GM19397 (cell line): ENCODE measurements around the gene TFDP2.

Experiments
- ATAC-seq: cut with Tn5 transposase; IDR thresholded peaks from one replicate; pipeline ENCODE4 v1.9.1; 2021; ENCODE audit warnings: mild to moderate bottlenecking, moderate library complexity; ENCODE audit not compliant: unreplicated experiment

The TFDP2 gene

DNA sequence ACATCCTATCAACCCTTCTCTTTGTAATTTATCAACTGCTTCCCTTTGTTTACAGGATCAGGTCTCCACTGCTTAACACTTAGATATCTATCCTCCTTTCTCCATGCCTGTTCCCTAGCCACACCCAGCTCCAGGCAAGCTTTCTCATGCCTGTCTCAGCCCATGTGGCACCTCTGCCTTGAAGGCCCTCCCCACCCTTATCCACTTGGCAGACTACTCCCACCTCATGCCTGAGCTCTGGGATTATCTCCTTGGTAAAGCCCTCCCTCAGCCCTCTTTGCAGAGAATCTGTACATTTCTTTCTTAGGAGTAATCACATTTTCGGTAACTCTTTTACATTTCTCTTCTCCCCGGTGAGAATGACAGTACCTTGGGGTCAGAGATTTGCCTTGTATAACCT lies 176.9 kb downstream of the TFDP2 start:
- no peak for ATAC-seq

- ATAC-seq = no peak
Measured at GRCh38 chr3:141971571-141971970, 177.8 kb downstream of the TFDP2 start.

- no peak for ATAC-seq
Measured at GRCh38 chr3:141969711-141970110, 179.6 kb downstream of the TFDP2 start.

- no peak for ATAC-seq
Measured at GRCh38 chr3:141965471-141965870, 183.9 kb downstream of the TFDP2 start.

GRCh38 chr3:141963301-141963700 lies 186.0 kb downstream of the TFDP2 start:
- ATAC-seq = no peak

GRCh38 chr3:141960731-141961130 lies 188.6 kb downstream of the TFDP2 start:
- ATAC-seq = no peak

- no peak for ATAC-seq
Measured at GRCh38 chr3:141959589-141960554, 189.5 kb downstream of the TFDP2 start.

- ATAC-seq = no peak
Measured at GRCh38 chr3:141955175-141955574, 194.2 kb downstream of the TFDP2 start.

DNA sequence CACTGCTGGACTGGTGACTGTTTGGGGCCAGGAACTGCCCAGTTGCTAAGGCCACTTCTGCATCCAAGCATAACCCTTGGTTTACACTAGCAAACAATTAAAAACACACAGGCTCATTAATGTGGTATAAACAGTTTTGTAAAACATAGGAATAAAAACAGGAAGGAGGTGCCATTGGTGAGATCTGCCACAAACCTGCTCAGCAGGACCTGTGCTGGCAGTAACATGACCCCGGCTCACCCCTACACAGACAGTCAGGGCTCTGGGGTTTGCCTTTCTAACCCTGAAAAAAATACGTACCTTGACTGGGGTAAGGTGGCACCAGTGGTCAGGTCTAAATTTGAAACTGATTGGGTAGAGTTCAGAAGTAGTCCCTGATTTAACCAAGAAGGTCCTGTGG lies 196.7 kb downstream of the TFDP2 start:
- ATAC-seq = no peak

DNA sequence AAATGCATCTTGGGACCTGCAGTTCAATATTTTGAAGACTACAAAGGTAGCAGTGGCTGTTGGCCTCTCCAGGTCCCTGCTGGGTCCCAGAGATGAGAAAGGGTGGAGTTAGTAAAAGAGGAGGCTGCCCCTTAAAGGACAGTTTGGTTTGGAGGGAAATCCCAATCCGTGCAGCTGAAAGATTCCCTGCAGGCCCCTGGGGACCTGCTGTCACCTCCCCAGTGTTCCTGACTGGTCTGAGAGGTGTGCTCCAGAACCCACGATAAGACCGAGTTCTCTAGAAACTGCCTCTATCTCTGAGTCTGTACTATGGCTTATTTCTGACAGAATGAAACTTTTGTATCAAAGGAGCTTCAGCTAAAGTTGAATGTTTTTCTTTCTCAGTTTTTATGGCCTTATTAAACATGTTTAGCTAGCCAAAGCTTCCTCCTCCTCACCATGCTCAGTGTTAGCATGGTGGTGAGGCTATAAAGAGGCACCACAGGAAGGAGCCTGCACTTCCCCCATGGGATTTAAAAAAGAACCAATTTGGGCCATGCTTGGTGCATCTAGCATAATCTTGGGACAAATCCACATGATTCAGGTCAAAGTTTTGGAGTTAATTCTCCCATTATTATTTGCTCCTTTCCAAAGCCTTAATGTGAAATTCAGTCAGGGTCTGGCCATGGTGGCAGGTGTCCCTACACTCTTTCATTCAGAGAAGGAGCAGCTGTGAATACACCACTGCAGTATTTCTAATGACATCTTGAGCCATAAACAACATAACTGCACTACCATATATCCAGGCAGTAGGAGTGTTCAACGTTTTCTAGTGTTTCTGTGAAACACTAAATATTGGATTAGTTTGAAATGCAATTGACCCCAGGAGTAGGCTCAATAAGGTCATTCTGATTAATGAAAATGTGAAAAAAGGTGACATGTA lies 198.5 kb downstream of the TFDP2 start:
- ATAC-seq = no peak

DNA sequence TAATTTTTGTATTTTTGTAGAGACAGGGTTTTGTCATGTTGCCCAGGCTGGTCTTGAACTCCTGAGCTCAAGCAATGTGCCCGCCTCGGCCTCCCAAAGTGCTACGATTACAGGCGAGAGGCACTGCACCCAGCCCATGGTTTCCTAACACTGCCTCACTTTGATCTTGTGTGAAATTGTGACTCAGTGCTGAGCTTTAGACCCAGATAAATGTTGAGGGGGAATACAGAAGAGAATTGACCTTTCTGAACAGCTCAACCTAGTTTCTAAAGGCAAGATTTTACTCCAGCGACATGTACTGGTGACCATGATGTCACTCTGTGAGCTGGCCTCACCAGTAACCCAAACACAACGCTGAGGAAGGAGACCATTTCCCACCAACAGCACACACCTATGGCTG lies 199.4 kb downstream of the TFDP2 start:
- no peak for ATAC-seq

DNA sequence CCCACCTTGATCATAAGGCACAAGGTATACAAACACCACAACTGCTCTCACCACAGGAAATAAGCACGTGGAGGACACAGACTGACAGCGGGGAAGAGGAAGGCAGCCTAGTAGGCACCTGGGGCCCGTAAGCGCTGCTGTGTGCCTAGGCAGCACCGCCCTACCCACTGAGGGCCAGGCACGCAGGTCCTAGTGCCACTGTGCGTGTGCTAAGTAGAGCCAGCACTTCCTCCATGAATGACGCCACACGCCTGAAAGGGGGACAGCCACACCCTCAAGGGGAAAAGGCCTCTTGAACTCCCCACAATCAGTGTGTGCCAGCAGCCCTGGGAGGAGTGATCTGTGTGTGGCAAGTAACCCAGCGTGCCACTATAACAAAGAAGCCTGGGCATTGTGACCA lies 199.9 kb downstream of the TFDP2 start:
- ATAC-seq = no peak

DNA sequence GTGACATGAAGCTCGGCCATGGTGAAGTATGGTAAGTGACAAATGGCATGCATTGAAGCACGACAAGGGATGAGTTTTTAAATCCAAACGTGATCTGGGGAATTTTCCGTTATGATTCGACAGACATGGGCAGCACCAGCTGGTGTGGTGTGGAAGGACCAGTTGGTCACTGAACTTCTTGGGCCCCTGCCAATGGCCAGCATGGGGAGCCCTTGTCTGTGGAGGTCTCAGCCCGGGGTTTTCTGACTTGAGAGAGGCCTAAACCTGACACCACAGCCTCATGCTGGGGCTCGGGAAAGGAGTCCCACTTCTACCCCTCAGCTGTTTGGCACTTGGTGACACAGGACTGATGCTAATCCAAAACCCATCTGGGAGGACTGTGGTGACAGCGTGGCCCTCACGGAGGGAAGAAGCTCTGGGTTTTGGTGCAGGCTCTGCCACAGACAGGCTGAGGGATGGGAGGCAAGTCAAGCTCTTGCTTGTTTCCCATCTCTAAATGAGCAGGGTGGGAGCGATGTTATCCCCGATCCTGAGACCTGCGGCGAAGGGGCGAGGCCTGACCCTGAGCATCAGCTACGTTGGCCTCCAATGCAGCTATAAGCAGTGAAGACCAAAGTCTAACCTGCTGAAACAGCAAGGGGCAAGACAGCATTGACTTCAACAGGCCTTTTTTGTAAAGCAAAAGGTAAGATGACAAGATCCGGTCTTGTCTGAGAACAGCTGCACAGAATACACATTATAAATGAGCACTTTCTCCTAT lies 203.4 kb downstream of the TFDP2 start:
- no peak for ATAC-seq

GRCh38 chr3:141942006-141942405 lies 207.3 kb downstream of the TFDP2 start:
- no peak for ATAC-seq

- no peak for ATAC-seq
Measured at GRCh38 chr3:141941093-141941492, 208.3 kb downstream of the TFDP2 start.

DNA sequence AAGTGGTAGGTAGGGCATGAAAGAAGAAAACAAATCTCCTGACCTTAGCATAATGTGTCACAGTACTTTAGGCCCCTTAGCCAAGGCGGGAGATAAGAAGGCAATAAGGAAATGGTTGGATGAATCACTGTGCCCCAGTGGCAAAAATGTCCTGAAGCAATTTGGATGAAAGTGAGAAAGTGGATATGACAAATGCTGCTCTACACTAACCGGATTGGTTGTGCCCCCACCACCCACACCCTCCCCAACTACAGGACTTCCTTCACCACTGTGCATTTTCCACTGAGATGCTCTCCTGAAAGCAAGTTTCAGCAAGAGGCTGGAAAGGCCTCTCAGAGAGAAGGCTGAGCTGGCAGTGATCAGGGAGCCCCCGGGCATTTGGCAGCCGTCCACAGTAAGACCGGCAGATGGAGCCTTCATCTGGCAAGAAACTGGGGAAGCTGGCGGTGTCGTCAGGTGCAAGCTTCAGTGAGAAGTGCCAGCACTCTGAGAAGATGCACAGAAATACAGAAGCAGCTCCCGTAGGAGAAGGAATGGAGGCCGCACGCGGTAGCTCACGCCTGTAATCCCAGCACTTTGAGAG lies 209.1 kb downstream of the TFDP2 start:
- no peak for ATAC-seq

DNA sequence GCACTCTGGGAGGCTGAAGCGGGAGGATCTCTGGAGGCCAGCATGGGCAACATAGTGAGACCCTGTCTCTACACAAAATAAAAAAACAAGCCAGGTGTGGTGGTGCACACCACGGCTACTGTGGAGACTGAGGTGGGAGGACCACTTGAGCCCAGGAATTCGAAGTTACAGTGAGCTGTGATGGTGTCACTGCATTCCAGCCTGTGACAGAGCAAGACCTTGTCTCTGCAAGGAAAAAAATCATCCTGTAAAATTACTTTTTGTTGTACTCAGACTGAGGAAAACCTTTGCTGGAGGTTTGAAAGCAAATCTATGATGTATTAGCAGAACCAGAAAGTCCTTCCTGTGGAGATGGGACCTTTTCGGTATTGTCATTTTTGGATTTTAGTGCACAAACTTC lies 209.6 kb downstream of the TFDP2 start:
- no peak for ATAC-seq

DNA sequence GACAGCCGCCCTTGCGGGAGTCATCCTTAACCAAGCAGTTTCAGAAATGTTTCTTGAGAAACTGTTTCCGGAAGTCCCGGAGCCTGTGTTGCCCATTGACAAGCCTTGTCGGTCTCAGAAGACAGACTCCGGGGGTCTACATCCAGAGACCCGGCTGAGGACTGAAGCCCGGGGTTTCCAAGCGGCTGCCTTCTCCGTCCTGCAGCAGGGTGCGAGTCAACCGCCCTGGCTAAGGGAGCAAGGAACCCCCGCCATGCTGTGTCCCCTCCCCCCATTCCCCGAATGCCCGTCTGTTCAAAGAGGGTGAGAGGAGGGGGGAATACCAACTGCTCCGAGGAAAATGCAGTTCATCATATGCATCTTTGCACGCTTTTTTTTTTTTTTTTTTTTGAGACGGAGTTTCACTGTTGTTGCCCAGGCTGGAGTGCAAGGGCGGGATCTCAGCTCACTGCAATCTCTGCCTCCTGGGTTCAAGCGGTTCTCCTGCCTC lies 211.3 kb downstream of the TFDP2 start:
- no peak for ATAC-seq

GRCh38 chr3:141934354-141934753 lies 215.0 kb downstream of the TFDP2 start:
- ATAC-seq = no peak
